ENCODE data around the gene KNSTRN. TPM values are rescaled to one million over a fixed set of nuclear protein-coding genes. Genes with fewer than 3 reads are reported as not detected.

Gene KNSTRN
- total and polyA plus RNA-seq, 4 donors = 3.4 to 28.1 (median 8.9) TPM

Other genes with a start within 250 kb of the KNSTRN start
- gene BUB1B, start 221.7 kb upstream of the KNSTRN start, total RNA-seq = 10 to 100 TPM in 1 of 2 donors, under 1 TPM in 1; 0.08 to 31.1 TPM
- 1 to 10 TPM in 1 of 2 donors, under 1 TPM in 1; 0.63 to 1.0 TPM for gene BUB1B, start 221.7 kb upstream of the KNSTRN start, polyA plus RNA-seq
- gene PAK6, start 143.7 kb upstream of the KNSTRN start, total RNA-seq = under 1 TPM; 0.05 to 0.08 TPM
- gene PAK6, start 143.7 kb upstream of the KNSTRN start, polyA plus RNA-seq = under 1 TPM; 0.13 to 0.17 TPM
- not detected for gene ANKRD63, start 99.7 kb upstream of the KNSTRN start, total RNA-seq
- not detected for gene ANKRD63, start 99.7 kb upstream of the KNSTRN start, polyA plus RNA-seq
- 10 to 100 TPM; 10.6 to 13.3 TPM for gene PLCB2, start 74.8 kb upstream of the KNSTRN start, total RNA-seq
- gene PLCB2, start 74.8 kb upstream of the KNSTRN start, polyA plus RNA-seq = 1 to 10 TPM; 2.1 to 4.7 TPM
- gene INAFM2, start 59.0 kb upstream of the KNSTRN start, total RNA-seq = 1 to 10 TPM; 4.8 to 5.7 TPM
- 1 to 10 TPM; 3.3 to 4.0 TPM for gene INAFM2, start 59.0 kb upstream of the KNSTRN start, polyA plus RNA-seq
- 1 to 10 TPM in 1 of 2 donors, under 1 TPM in 1; 0.61 to 4.4 TPM for gene CCDC9B, start 41.8 kb upstream of the KNSTRN start, total RNA-seq
- under 1 TPM; 0.43 to 0.85 TPM for gene CCDC9B, start 41.8 kb upstream of the KNSTRN start, polyA plus RNA-seq
- under 1 TPM in 1 of 2 donors, not detected in 1; 0.33 TPM for gene PHGR1, start 31.7 kb upstream of the KNSTRN start, total RNA-seq
- not detected for gene PHGR1, start 31.7 kb upstream of the KNSTRN start, polyA plus RNA-seq
- under 1 TPM; under 0.01 TPM for gene DISP2, start 24.5 kb upstream of the KNSTRN start, total RNA-seq
- under 1 TPM in 1 of 2 donors, not detected in 1; 0.23 TPM for gene DISP2, start 24.5 kb upstream of the KNSTRN start, polyA plus RNA-seq
- 10 to 100 TPM; 40.3 to 95.7 TPM for gene IVD, start 23.1 kb downstream of the KNSTRN start, total RNA-seq
- gene IVD, start 23.1 kb downstream of the KNSTRN start, polyA plus RNA-seq = 100 to 1,000 TPM in 1 of 2 donors, 10 to 100 TPM in 1; 93.0 to 156 TPM
- 1 to 10 TPM; 6.3 to 7.0 TPM for gene BAHD1, start 58.2 kb downstream of the KNSTRN start, total RNA-seq
- gene BAHD1, start 58.2 kb downstream of the KNSTRN start, polyA plus RNA-seq = 1 to 10 TPM; 1.8 to 8.7 TPM
- gene CHST14, start 88.3 kb downstream of the KNSTRN start, total RNA-seq = 1 to 10 TPM; 2.9 to 3.3 TPM
- gene CHST14, start 88.3 kb downstream of the KNSTRN start, polyA plus RNA-seq = 1 to 10 TPM; 2.3 to 5.3 TPM
- gene CCDC32, start 182.3 kb downstream of the KNSTRN start, total RNA-seq = 10 to 100 TPM in 1 of 2 donors, 1 to 10 TPM in 1; 8.9 to 13.5 TPM
- 1 to 10 TPM; 7.9 to 8.8 TPM for gene CCDC32, start 182.3 kb downstream of the KNSTRN start, polyA plus RNA-seq
- gene RPUSD2, start 186.6 kb downstream of the KNSTRN start, total RNA-seq = 1 to 10 TPM; 7.4 to 7.6 TPM
- 1 to 10 TPM; 5.3 to 5.8 TPM for gene RPUSD2, start 186.6 kb downstream of the KNSTRN start, polyA plus RNA-seq
- 10 to 100 TPM in 1 of 2 donors, 1 to 10 TPM in 1; 3.5 to 38.5 TPM for gene KNL1, start 211.5 kb downstream of the KNSTRN start, total RNA-seq
- 1 to 10 TPM; 1.5 to 2.2 TPM for gene KNL1, start 211.5 kb downstream of the KNSTRN start, polyA plus RNA-seq

Measured in liver (tissue), 4 donors.